GM08714 (cell line): ENCODE data around the gene RGS17.

Experiments used
- H3K4me3 ChIP-seq: fragments of 200-500 bp; sonication (Bioruptor generic); 2 replicates; pipeline ENCODE4 v1.5.1; 2014; ENCODE audit warnings: mild to moderate bottlenecking, low read length, inconsistent platforms
- ZNF274 ChIP-seq: IDR thresholded peaks from 2 replicates; pipeline ENCODE4 v1.6.1; 2012; ENCODE audit warnings: mild to moderate bottlenecking, low read depth, low read length

The RGS17 gene, protein sequence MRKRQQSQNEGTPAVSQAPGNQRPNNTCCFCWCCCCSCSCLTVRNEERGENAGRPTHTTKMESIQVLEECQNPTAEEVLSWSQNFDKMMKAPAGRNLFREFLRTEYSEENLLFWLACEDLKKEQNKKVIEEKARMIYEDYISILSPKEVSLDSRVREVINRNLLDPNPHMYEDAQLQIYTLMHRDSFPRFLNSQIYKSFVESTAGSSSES

DNA sequence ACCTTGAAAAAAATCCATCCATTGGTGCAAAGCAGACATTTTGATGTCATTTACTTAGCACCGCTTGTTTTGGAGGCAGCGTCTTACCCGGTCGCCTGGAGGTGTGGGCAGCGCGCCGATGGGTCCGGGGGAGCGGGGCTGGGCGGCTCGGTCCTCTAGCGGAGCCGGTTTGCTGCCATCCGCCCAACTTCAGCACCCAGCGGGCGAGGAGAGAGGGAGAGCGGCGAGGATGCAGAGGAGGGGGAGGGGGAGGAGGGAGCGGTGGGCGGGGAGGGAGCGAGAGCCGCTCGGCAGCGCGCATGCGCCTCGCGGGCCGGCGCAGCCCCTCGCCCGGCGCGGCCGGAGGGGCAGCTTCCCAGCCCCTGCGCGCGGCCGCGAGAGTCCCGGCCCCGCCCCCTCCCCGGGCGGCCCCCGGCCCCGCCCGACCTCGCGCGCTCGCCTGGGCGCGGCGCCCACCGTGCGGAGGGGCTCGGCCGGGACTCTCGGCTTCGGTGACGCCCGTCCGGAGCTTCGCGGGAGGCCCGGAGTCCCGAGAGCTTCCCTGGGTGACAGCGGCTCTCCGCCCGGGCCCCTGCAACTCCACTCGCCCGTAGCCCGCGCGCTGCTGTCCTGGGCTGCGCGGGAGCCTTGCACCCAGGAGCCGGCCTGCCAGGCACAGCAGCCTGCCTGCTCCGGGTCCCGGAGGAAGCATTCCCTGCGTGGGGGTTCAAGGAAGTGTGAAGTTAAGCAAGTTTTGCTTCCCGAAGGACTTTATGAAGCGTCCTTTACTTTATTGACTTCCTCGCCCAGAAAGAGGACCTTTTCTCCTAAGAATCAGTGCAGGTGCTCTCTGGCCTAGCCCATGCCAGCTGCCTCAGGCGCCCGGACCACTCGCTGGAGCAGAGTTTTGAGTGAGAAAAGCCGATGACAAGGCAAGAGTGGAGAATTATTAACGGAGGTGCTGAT lies at the start of gene RGS17:
Gene RGS17 (minus strand): TSS at position 246 of the 945 bp plus-strand sequence. CDS start 87,264 bp downstream, outside the sequence.
- peak within 1 kb of the TSS; percentile 70 for H3K4me3 ChIP-seq
- TF ChIP-seq ZNF274, result no peak

DNA sequence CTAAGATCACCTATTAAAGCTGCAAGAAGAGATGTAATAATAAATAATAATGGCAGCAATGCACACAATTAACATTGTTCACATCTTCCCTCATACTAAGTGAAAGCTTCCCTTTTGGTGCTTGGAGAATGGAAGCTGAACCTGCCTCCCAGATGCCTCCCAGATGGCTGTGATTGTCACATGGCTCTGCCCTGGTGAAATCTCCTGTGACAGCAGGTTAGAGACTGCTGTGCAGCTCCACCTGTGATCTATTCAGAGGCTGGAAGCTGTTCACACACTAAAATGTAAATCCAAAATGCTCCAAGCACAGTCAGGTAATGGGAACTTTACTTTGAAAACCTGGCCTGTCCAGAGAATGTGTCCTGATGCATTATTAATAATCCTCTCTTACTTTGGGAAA lies 41.7 kb upstream of the RGS17 start:
- no peak overlapping the region for H3K4me3 ChIP-seq
- no peak for TF ChIP-seq ZNF274

DNA sequence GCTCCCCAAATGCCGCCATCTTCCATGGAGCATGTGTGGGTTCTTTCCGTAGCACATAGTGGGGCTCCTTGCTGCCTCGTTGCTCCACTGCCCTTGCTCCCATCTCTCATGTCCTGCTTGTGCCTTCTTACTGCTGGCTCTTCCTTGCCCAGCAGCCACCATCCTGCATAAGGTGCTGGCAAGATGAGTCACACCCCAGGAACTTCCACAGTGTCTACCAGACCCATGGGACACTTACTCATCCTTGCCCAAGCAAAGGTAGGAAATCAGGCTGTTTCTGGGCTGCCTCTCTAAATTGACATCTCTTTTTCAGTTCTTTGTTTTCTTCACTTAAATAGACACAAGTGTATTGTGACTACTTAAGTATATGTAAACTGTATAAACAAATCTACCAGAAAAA lies 39.4 kb upstream of the RGS17 start:
- no peak overlapping the region for H3K4me3 ChIP-seq
- no peak for TF ChIP-seq ZNF274

DNA sequence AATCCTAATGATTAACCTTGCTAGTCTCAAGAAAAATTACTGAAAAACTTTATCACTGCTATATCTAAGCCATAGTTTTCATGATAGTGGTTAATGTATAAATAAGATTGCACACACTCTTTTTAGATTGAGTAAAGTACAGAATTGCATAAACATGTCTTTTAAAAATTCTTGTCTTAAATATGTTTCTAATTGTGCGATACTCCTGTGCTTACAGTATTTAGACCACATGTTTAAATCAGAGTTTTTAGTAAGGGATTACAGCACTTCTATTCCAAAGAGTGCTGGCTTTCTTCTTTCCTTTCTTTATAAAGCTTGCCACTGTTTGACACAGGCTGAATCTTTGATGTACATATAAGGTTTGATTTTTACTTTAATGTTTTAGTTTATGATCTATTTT lies 36.8 kb upstream of the RGS17 start:
- no peak overlapping the region for H3K4me3 ChIP-seq
- no peak for TF ChIP-seq ZNF274

DNA sequence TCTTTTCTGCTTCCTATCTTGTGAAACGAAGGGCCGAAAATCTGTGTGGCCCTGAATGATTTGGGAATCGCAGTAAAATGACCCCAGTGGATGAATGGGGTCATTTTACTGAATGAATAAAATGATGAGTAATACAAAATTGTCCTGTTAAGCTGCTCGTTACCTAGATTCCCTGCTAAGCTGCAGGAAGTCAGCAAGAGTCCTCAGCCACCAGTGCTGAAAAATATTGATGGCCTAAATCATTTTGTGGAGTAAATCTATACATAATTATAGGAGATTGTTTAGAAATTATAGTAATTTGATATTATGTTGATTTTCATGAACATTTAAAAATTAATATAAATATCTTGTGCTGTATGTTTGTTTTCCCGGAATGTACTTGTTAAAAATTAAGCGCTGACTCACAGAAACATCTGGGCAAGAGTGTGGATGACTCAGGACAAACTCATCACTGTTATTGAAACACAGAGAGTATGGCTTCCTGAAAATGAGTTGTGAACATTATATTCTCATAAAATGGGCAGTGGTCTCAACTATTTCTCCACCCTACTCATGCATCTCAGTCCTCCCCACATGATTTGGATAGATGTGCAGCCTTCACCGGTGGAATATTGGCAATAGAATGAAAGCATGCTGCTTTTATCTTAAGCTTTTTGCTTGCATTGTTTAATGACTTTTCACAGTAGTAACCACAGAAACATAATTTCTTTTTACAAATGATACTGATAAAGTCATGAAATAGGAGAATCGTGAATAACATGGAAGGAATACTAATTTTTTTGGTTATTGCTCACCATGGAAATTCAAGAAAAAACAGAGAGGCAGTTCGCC lies 36.2 kb upstream of the RGS17 start:
- no peak for TF ChIP-seq ZNF274
- H3K4me3 ChIP-seq, result no peak overlapping the region

DNA sequence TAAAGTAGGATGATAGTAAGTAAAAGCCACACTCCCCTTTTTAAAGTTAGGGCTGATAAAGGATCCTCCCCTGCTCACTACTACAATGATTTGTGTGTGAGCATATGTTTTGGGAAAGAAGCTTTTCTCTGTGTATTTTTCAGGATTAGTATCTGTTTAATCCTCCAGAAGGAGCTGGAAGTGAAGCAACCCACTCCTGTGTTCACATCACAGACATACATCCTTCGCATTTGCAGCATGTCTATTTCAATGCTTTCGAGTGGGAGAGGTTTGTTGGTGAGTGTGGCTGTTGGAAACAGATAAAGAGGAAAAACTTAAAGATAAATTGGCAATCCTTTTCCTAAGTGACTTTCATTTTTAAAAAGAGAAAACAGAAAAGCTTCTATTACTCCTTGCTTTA lies 31.6 kb upstream of the RGS17 start:
- no peak for TF ChIP-seq ZNF274
- no peak overlapping the region for H3K4me3 ChIP-seq

DNA sequence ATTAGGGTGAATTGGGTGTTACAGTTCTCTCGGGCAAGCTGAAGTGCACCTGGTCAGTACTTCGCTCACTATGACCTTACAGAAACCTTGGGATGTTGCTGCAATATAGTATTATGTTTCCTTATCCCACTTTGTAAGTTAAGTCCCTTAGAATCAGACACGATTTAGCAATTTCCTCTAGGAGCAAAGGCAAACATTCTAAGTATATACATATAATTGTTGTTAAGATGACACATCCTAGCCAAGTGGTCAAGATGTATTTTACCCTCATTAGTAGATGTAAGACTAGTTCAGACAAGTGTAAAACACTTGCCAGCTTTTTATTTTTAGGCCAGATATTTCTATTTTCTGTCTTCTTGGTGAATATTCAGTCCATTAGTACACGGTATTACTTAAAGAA lies 31.1 kb upstream of the RGS17 start:
- no peak overlapping the region for H3K4me3 ChIP-seq
- no peak for TF ChIP-seq ZNF274

DNA sequence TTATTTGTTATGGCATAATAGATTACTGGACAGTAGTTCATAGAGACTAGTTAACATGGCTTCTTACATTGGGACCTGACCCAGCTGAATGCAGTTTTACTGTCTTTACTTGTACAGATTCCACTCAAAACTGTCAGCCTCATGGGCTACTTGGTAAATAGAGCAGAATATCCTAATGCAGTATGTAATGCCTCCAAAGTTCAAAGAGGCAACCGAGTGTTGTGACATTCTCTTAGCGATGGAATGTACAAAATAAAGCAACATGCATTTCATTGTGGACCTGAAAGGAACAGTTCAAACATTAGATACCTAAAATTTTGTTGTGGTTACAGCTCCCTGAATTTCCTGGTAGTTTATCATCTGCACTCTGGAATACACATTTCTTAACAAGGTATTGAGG lies 29.1 kb upstream of the RGS17 start:
- TF ChIP-seq ZNF274, result no peak
- no peak overlapping the region for H3K4me3 ChIP-seq

DNA sequence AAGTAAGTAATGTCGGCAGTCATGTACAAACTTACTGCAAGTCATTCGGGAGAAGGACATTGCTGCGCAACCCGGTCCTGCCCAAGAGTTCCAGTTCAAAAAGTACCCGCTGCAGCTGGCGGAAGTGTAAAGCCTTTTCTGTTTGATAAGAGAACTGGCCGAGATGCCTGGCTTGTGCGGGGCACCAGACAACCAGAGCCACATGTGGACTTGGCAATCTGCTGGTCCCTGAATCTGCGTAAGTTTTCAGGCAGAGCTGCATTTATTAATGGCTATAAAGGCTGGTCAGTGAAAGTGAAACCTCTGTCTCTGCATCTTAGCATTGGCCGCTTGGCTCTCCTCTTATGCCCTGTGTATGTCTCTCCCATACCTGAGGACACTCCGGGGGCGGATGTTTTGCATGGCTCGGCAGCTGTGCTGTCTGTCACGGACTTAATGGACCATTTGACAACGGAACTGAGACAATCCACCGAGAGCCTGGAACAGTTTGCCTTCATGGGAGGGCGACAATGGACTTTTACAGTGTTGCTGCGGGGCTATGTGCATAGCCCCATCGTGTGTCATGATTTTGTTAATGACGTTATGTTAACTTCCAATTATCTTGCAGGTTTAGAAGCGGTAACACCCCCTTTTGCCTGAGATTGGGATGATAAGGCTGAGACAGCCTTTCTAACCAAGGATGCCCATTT lies 19.8 kb upstream of the RGS17 start:
- TF ChIP-seq ZNF274, result no peak
- no peak overlapping the region for H3K4me3 ChIP-seq

DNA sequence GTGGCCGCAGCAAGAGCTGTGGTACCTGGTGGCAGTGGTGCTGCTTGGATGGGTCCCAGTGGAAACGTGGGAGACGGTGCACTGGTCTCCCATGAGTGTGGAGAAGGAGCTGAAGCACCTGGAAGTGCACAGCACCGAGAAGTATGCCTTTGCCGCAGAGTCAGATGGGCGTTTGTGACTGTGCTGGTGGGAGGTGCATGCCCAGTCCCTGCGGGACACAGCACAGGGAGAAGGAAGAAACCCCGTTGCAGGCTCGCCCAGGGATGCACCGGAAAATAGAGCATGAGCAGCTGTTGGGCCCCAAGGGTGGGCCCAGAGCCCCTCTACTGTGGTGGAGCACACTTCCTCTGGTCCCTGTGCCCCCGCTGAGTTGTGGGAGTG lies 19.3 kb upstream of the RGS17 start:
- no peak overlapping the region for H3K4me3 ChIP-seq
- no peak for TF ChIP-seq ZNF274

DNA sequence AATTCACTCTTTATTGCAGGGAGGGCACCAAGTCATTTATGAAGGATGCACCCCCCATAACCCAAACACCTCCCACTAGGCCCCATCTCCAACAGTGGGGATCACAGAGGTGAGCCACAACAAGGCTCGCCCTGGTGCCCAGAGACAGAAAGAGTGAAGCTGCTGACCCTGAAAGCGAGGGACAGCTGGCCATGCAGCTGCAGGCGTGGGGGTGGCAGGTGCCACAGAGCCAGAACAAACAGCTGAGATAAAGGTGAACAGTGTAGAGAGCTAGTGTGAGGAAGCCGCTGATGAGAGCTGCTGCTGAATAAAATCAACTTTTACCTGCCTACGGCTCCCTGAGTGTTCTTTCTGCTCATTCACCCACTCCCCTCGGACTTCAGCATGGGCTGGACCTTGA lies 18.8 kb upstream of the RGS17 start:
- TF ChIP-seq ZNF274, result no peak
- H3K4me3 ChIP-seq, result no peak overlapping the region

DNA sequence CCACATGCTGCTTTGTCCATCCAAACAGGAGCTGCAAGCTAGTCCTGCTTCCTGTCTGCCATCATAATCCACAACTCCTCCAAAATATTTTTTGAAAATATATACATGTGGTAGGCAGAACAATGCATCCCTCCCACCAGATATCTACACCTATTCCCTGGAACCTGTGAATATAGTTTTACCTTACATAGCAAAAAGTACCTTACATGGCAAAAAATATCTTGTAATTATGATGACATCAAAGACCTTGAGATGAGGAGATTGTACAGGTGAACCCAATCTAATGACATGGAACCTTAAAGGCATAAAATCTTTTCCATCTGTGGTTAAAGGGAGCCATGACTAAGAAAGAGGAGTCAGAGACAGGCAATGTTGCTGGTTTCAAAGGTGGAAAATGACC lies 15.3 kb upstream of the RGS17 start:
- H3K4me3 ChIP-seq, result no peak overlapping the region
- TF ChIP-seq ZNF274, result no peak

DNA sequence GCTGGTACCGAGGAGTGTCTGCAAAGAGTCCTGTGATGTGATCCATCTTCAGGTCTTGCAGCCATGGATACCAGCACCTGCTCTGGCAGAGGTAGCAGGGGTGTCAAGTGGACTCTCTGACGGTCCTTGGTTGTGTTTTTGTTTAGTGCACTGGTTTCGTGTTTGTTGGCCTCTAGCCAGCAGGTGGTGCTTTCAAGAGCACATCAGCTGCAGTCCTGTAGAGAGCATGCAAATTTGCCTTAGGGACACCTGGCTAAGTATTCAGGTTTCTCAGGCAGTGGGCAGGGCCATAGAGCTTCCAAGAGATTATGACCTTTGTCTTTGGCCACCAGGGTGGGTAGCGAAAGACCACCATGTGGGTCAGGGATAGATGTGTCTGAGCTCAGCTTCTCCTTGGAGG lies 14.5 kb upstream of the RGS17 start:
- no peak for TF ChIP-seq ZNF274
- no peak overlapping the region for H3K4me3 ChIP-seq

DNA sequence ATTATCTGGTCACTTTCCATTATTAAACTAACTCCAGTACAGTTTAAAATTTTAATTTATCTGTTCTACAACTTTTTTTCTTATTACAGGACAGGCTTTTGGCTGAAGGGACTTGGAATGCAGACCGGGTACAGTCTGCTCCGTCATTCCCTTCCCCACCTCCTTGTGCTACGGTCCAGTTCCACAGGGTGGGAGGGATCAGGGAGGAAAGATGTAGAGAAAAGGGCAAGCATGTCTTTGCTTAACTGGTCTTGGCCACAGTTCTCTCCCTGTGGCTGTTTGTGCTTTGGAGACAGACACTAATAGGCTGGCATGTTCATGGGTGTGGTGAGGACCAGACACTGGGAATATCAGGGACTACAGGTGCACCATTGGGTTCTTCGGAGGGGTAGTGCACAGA lies 12.1 kb upstream of the RGS17 start:
- no peak overlapping the region for H3K4me3 ChIP-seq
- no peak for TF ChIP-seq ZNF274

DNA sequence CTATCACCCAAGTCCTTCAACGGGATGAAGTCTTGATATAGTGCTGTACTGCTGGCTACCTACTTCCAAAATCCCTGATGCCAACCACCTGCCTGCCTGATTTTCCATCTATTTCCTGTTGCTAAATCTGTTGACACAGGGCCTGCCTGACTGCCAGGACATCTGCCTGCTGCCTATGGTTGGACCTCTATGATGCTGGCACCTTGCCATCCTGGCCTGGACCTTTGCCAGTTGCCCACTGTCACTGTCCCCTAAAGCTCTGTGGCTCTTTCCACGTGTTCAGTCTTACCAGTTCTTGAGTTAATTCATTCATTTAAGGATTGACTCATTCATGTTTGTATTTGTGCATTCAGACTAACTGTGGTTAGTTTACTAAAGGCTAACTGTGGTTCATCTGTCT lies 9.2 kb upstream of the RGS17 start:
- no peak for TF ChIP-seq ZNF274

More for the DNA sequence above, 9.2 kb upstream of the RGS17 start:
- no peak overlapping the region for H3K4me3 ChIP-seq
